HG02870 (cell line): ENCODE measurements around the gene BRD9.
A peak's percentile ranks its signal among the peaks of the same experiment; 100 is the strongest.

Experiments used
- ATAC-seq: cut with Tn5 transposase; IDR thresholded peaks from one replicate; pipeline ENCODE4 v1.9.1; 2021; ENCODE audit warnings: mild to moderate bottlenecking, moderate library complexity; ENCODE audit not compliant: unreplicated experiment

BRD9 gene

GRCh38 chr5:905139-905642, 12.6 kb upstream of the BRD9 start:
- ATAC-seq = no peak

- ATAC-seq = no peak
These were observed 11.1 kb upstream of the BRD9 start for GRCh38 chr5:903756-904096.

GRCh38 chr5:902129-902916, 9.7 kb upstream of the BRD9 start:
- no peak for ATAC-seq

DNA sequence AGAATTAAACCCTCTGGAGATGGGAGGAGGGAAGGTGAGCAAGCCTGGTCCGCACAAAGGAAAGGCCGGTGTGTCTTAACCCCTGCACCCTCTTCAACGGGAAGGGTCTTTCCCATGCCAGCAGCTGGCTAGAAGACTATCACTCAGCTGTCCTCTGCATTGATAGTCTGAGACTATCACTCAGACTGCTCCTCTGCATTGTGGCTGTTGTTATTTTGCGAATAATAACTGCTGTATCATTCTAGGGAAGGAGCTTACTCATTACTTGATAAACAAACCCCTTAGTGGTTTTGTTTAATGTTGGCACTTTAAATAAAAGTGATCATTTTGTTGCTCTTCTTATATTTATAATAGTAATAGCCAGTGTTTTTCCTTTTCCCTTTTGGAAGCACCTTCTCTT, 8.2 kb upstream of the BRD9 start:
- no peak for ATAC-seq

DNA sequence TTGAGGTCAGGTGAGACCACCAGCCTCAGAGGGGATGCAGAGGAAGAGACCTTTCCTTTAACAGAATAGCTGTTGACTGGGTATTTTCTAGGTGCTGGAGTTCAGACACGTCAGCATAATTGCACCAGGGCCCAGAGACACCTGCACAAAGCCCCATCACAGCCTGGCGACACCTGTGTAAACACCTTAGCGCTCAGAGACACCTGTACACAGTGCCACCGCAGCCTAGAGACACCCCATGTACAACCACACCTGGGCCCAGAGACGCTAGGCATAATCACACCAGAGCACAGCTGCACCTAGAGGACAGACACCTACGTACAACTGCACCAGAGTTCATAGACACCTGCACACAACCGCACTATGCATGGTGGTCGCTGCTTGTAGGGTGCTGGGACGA, 1.1 kb upstream of the BRD9 start:
- no peak for ATAC-seq

- peak; percentile 11 for ATAC-seq
These were observed 521 bp upstream of the BRD9 start for GRCh38 chr5:893137-893506.

DNA sequence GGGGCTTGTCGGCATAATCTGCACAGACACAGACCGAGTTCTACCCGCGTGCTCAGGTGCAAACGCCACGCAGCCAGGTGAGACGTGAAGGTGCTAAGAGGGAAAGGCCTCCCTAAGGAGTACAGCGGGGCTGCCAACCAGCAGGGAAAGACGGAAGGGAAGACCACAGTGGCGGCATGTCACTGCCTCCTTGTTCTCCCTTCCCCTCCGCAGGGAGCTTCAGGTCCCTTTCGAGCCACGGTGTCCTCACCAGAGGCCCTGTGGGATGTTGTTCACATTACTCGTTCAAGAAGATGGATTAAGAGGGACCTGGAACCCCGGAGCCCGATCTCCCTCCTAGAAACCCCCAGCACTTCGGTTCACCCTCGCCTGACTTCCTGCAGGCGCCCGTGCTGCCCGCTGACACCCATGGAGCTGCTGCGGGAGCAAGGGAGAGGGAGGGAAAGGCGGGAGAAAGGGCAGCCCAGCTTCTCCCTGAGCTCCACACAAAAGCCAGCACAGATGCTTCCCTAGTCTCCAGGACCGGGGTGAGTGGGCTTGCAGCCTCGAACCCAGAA, 686 bp downstream of the BRD9 start:
- ATAC-seq = no peak

- ATAC-seq = no peak
These were observed 1.3 kb downstream of the BRD9 start for GRCh38 chr5:891117-891836.

DNA sequence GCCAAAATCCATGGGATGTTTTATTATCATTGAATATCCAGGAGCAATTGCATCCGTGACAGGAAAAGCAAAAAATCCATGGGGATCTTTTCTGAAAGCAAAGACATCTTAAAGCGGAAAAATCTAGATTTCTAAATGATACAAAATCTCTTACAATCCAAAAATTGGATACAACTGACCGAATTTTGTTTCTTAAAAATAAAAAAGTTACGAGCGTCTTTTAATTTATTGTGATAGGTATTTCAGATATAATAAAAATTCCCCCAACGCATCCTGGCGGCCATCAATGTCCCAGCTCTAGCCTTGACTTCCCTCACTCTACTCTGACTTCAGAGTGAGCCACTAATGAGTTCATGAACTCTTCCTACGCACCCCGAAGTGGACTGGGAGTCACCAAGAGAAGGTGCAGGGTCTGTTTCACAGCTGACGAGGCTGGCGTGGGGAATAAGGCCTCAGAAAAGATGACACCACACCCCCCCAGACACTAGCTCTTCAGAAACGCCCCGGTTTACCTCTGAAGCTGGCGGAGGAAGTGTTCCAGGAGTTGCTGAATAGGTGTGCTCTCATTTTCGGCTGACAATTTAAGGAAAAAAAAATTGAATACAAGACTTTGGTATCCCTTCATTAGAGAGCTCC, 3.4 kb downstream of the BRD9 start:
- no peak for ATAC-seq

- ATAC-seq = no peak
These were observed 4.0 kb downstream of the BRD9 start for GRCh38 chr5:888638-889035.

- no peak for ATAC-seq
These were observed 4.5 kb downstream of the BRD9 start for GRCh38 chr5:887947-888637.

DNA sequence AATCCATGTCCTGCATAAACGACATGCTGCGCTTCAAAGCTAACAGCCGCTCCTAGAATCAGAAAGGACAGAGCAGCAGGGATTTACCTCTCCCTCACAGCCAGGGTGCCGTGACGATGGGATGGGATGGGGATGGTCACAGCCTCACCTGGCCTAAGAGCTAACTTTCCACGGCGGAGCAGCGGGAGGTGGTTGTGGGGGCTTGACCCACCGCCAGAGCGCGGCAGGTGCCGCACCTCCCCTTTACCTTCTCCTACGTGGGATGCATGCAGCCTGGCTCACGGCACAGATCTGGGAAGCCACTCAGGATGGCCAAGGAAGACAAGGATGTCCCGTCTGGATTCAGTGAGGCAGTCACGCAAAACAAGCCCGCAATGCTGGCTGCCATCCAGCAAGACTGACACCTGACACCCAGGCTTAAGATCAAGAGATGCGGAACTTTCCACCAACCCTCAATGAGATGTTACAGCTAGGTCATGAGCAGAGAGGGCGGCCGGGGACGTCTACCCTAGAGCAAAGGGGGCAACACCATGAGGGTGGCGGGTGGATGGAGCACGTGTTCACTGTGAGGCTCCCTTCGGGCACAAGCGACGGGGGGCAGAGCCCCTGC, 5.8 kb downstream of the BRD9 start:
- ATAC-seq = no peak

GRCh38 chr5:886036-886435, 6.6 kb downstream of the BRD9 start:
- no peak for ATAC-seq

- no peak for ATAC-seq
These were observed 7.1 kb downstream of the BRD9 start for GRCh38 chr5:885529-885928.

DNA sequence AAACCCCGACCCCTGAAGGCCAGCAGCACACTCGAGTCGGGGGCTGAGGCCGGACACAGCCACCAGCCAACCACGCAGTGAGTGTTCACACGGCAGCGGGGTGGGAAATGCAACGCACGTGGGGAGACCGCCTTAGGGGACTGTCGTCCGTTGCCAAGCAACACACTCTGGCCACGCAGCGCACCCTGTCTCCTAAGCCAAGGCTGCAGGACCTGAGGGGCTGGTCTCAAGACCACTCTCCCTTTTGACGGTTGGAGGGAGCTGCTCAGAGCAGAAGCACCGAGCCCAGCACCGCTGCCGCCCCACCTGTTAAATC, 7.5 kb downstream of the BRD9 start:
- ATAC-seq = no peak

GRCh38 chr5:884345-885126, 8.1 kb downstream of the BRD9 start:
- ATAC-seq = no peak

GRCh38 chr5:883475-884181, 9.0 kb downstream of the BRD9 start:
- no peak for ATAC-seq

- ATAC-seq = no peak
These were observed 10.1 kb downstream of the BRD9 start for GRCh38 chr5:882253-883183.
